CD14-positive monocyte (primary cell): ENCODE data around the gene RTN4IP1. TPM values are rescaled to one million over a fixed set of nuclear protein-coding genes. Genes with fewer than 3 reads are reported as not detected.
A peak's percentile ranks its signal among the peaks of the same experiment; 100 is the strongest.

Source experiments
- DNase-seq, 3 donors: peaks; one replicate each; pipeline ENCODE4 v3.0.0-alpha.2; 2011 to 2022
- H2AFZ ChIP-seq: 2 replicates; pipeline ENCODE4 v1.6.0; 2012; ENCODE audit warnings: mild to moderate bottlenecking, low read depth, low read length, inconsistent platforms; ENCODE audit not compliant: insufficient read depth, poor library complexity, severe bottlenecking
- H3K27ac ChIP-seq, 2 donors: 1 replicate in 1 of 2; 2 replicates in 1 of 2; pipeline ENCODE4 v1.5.1; 2012 to 2013; ENCODE audit warnings: low read length in 2 of 2, control low read depth in 1 of 2, inconsistent platforms in 1 of 2, low read depth in 1 of 2, mild to moderate bottlenecking in 1 of 2
- H3K27me3 ChIP-seq, 2 donors: one replicate each; pipeline versions ENCODE4 v1.6.0 to v1.6.1; 2011 to 2013; ENCODE audit warnings: low read length in 2 of 2; ENCODE audit not compliant: control insufficient read depth in 2 of 2, insufficient read depth in 2 of 2
- H3K36me3 ChIP-seq, 2 donors: replicated peaks in 1 of 2; 1 replicate in 1 of 2; 2 replicates in 1 of 2; pipeline versions ENCODE4 v1.5.1 to v1.6.1; 2012 to 2013; ENCODE audit warnings: low read length in 2 of 2, control low read depth in 1 of 2, inconsistent platforms in 1 of 2, mild to moderate bottlenecking in 1 of 2; ENCODE audit not compliant: insufficient read depth in 2 of 2, control insufficient read depth in 1 of 2
- H3K4me1 ChIP-seq, 2 donors: 1 replicate in 1 of 2; 2 replicates in 1 of 2; pipeline versions ENCODE4 v1.5.1 to v1.6.1; 2012 to 2013; ENCODE audit warnings: low read length in 2 of 2, control low read depth in 1 of 2, inconsistent platforms in 1 of 2, mild to moderate bottlenecking in 1 of 2, moderate library complexity in 1 of 2; ENCODE audit not compliant: insufficient read depth in 2 of 2, control insufficient read depth in 1 of 2
- H3K4me2 ChIP-seq: replicated peaks from 2 replicates; pipeline ENCODE3; 2012; ENCODE audit warnings: low read length, moderate library complexity, mild to moderate bottlenecking; ENCODE audit not compliant: poor library complexity, severe bottlenecking; ENCODE audit errors: extremely low read depth
- H3K4me3 ChIP-seq, 3 experiments: fragments of 200-600 bp in 1 of 3; sonication (generic) in 1 of 3; replicated peaks in 1 of 3; 1 replicate in 2 of 3; 2 replicates in 1 of 3; pipeline ENCODE4 v1.5.1; 2011 to 2013; ENCODE audit warnings: low read length in 3 of 3, mild to moderate bottlenecking in 3 of 3, control low read depth in 2 of 3, low read depth in 2 of 3, inconsistent platforms in 1 of 3, moderate library complexity in 1 of 3
- H3K79me2 ChIP-seq: 2 replicates; pipeline ENCODE4 v1.6.0; 2012; ENCODE audit warnings: mild to moderate bottlenecking, control low read depth, inconsistent platforms, low read length, moderate library complexity; ENCODE audit not compliant: insufficient read depth
- H3K9ac ChIP-seq: 2 replicates; pipeline ENCODE4 v1.6.0; 2017; ENCODE audit warnings: low read length, mild to moderate bottlenecking; ENCODE audit not compliant: insufficient read depth, poor library complexity, severe bottlenecking
- H3K9me3 ChIP-seq, 2 donors: replicated peaks in 1 of 2; 1 replicate in 1 of 2; 2 replicates in 1 of 2; pipeline versions ENCODE4 v1.5.1 to v1.6.1; 2012 to 2013; ENCODE audit warnings: low read length in 2 of 2, control low read depth in 1 of 2; ENCODE audit not compliant: control insufficient read depth in 1 of 2, insufficient read depth in 1 of 2
- H4K20me1 ChIP-seq: 2 replicates; pipeline ENCODE4 v1.6.0; 2012; ENCODE audit warnings: mild to moderate bottlenecking, low read length, control low read depth, moderate library complexity; ENCODE audit not compliant: insufficient read depth
- H3K27ac Mint-ChIP-seq, 7 donors: one replicate each; pipeline ENCODE4 v1.8.0; 2020; ENCODE audit warnings: mild to moderate bottlenecking in 7 of 7, mixed read lengths in 7 of 7, moderate library complexity in 6 of 7, inconsistent platforms in 2 of 7
- H3K27me3 Mint-ChIP-seq, 3 donors: one replicate each; pipeline ENCODE4 v1.8.0; 2021 to 2022; ENCODE audit warnings: low read depth in 3 of 3, mild to moderate bottlenecking in 3 of 3, mixed read lengths in 3 of 3, moderate library complexity in 3 of 3, inconsistent platforms in 1 of 3
- H3K36me3 Mint-ChIP-seq, 2 donors: one replicate each; pipeline ENCODE4 v1.8.0; 2020; ENCODE audit warnings: mixed read lengths in 2 of 2, inconsistent platforms in 1 of 2, mild to moderate bottlenecking in 1 of 2
- H3K4me1 Mint-ChIP-seq: one replicate; pipeline ENCODE4 v1.8.0; 2020; ENCODE audit warnings: mild to moderate bottlenecking, mixed read lengths
- H3K4me3 Mint-ChIP-seq, 2 donors: one replicate each; pipeline ENCODE4 v1.8.0; 2020; ENCODE audit warnings: mild to moderate bottlenecking in 2 of 2, mixed read lengths in 2 of 2, moderate library complexity in 1 of 2
- H3K9me3 Mint-ChIP-seq, 7 donors: one replicate each; pipeline ENCODE4 v1.8.0; 2020 to 2022; ENCODE audit warnings: mixed read lengths in 7 of 7, mild to moderate bottlenecking in 6 of 7, moderate library complexity in 6 of 7, inconsistent platforms in 2 of 7
- CTCF ChIP-seq: fragments of 200-600 bp; IDR thresholded peaks from one replicate; pipeline ENCODE4 v1.8.0; 2022; ENCODE audit warnings: antibody characterized with exemption, mild to moderate bottlenecking
- WGBS: methylation state at CpG from one replicate; pipeline ENCODE4 v1.1.5; 2013; ENCODE audit warnings: missing lambda C conversion rate; ENCODE audit not compliant: insufficient coverage; 5-methylcytosine and 5-hydroxymethylcytosine counted together
- intact Hi-C, 2 donors: fragments of 100-400 bp; cut with micrococcal nuclease; formaldehyde crosslinking; loops; one replicate each; pipeline versions ENCODE4 v1.15.0 to v1.15.1; 2023
- polyA plus RNA-seq, 3 donors: library from polyadenylated mRNA; depleted of rRNA in 1 of 3; unstranded in 2 of 3; stranded (reverse) in 1 of 3; fragments of 300-500 nt in 2 of 3; fragments of >200 nt in 1 of 3; fragmentation: Illumina TruSeq in 2 of 3; gene quantifications; 1 replicate in 2 of 3; 2 replicates in 1 of 3; pipeline ENCODE4 v1.2.3, GENCODE V29; 2012 to 2021
- small RNA-seq: library from RNA; depleted of rRNA; stranded (forward); fragments of <200 nt; gene quantifications from one replicate; pipeline ENCODE3, GENCODE V24; 2012; ENCODE audit warnings: low read depth; ENCODE audit not compliant: insufficient read length

RTN4IP1 gene
- polyA plus RNA-seq, 3 donors, result 3.5 to 6.7 (median 4.5) TPM

- TF ChIP-seq CTCF, result no peak
- peaks cover 26 to 30% of the 10 kb centered on the region in 2 donors for H3K36me3 Mint-ChIP-seq
- Histone ChIP-seq H3K27ac (peak overlapping the region; percentile 60 to 100), H3K36me3 (peaks cover 25 to 29% of the 10 kb centered on the region in 2 donors), H2AFZ (no peak overlapping the region), H3K79me2 (peaks cover 86% of the 10 kb centered on the region), H3K4me3 (peak overlapping the region; percentile 17 to 65 (median 55)), H3K4me2 (peak overlapping the region; percentile 80), H3K27me3 (no peaks in the 10 kb centered on the region), H3K9me3 (no peaks in the 10 kb centered on the region), H3K9ac (peak overlapping the region; percentile 74), H4K20me1 (no peaks in the 10 kb centered on the region), H3K4me1 (peaks cover 73 to 87% of the 10 kb centered on the region in 2 donors)
- intact Hi-C loops, result loop anchor here in 1 of 2 donors (2.0 kb wide), 1 partner anchor 14 kb away; no protein-coding TSS in a partner anchor
- peaks cover 0 to 1% (median 0%) of the 10 kb centered on the region in 3 donors for H3K27me3 Mint-ChIP-seq
- H3K9me3 Mint-ChIP-seq, result no peaks in the 10 kb centered on the region
- peak overlapping the region; percentile 97 to 100 (median 100) for H3K27ac Mint-ChIP-seq
- DNase-seq, result peak in 2 of 3 donors; percentile 64 to 69
- peaks cover 76% of the 10 kb centered on the region for H3K4me1 Mint-ChIP-seq
- no CpG with 5 or more reads among the region's 6 CpGs for WGBS
- peak overlapping the region; percentile 29 to 94 for H3K4me3 Mint-ChIP-seq
Measured at GRCh38 chr6:106522562-106523250, 106.6 kb downstream of the RTN4IP1 start.

Small RNA genes within 50 kb of the gene (small RNA-seq; reads per million reads assigned to genes)
- gene RNU6-527P, result not detected

Other genes with a start within 250 kb of the RTN4IP1 start
- gene QRSL1, start 80 bp upstream of the RTN4IP1 start, polyA plus RNA-seq, result 1 to 10 TPM; 5.7 to 7.8 (median 5.8) TPM